Measurements from ENCODE around the gene GNG13.

GNG13 gene

DNA sequence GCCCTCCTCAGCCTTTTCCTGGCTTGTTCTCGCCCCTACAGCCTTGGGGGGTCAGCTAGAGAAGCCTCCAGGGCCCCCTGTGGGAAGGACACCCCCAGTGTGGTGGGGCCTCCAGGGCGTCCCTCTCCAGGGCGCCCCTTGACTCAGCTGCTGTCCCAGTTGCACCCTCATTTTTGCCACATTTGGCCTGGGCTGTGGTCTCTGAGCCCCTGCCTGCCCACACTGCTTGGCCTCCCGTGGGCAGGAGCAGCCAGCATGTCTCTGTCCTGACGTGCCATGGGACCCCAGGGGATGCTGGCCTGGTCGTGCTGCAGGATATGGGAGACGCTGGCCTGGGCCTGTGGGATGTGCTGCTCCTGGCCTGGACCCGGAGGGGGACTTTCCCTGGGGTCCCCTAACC, 7.1 kb downstream of the GNG13 start:
- FAIRE-seq: no peak

- FAIRE-seq: no peak
These were observed 8.1 kb downstream of the GNG13 start for GRCh38 chr16:792221-792995.

DNA sequence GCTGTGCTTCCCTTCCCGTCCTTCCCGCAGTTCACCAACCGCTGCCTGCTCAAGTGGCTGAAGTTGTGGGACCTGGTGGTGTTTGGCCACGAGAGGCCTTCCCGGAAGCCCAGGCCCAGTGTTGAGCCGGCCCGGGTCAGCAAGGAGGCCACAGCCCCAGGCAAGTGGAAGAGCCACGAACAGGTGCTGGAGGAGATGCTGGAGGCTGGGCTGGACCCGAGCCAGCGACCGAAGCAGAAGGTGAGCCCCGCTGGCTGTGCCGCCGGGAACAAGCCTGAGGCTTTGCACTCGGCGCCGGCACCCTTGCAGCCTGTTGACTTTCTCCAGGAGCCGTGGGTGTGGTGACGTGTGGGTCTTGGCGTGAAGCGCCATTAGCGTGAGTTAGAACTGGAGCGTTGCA, 9.4 kb downstream of the GNG13 start:
- no peak for FAIRE-seq

DNA sequence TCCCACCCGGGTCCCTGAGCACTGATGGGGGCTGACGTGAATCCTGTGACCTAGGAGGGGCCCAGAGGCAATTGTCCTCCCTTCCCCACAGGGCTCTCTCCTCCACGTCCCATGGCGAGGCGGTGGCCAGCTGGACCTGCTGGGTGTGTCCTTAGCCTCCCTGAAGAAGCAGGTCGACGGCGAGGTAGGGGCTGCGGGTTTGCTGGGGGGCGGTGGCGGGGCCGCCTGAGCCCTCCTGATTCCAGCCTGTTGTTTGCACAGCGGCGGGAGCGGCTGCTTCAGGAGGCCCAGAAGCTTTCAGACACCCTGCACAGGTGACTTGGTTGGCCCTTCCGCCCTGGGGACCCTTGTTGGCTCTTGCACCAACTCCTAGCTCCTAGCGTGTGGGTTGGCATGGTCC, 10.4 kb downstream of the GNG13 start:
- FAIRE-seq: no peak

- no peak for FAIRE-seq
These were observed 11.2 kb downstream of the GNG13 start for GRCh38 chr16:789191-789850.

- FAIRE-seq: no peak
These were observed 12.0 kb downstream of the GNG13 start, which contains the start of gene CHTF18 for GRCh38 chr16:788399-789126. TSS of gene CHTF18 (plus strand) at chr16:788620. CDS start at chr16:788685, 65 bp downstream.

DNA sequence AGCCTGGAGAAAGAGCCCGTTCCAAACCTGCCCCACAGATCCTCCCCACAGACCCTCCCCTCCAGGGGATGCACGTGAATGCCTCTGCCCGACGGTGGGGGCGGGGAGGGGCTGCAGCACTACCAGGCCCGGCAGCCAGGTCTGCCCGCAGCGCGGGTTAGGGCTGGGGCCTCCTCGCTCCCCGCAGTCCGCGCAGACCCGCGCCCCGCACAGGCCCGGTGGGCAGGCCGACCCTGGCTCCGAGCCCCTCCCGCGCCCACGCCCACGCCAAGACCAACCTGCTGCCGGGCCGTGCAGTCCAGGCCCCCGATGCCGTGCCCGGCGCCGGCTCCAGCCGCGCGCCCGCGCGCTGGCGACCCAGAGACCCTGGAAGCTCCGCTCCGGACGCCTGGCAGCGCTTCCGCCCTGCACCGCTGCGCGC, 12.5 kb downstream of the GNG13 start, which contains the start of gene RPUSD1:
Gene RPUSD1 (minus strand): TSS at position 404 of the 421 bp plus-strand sequence. CDS start 644 bp downstream, outside the sequence.
- no peak for FAIRE-seq

DNA sequence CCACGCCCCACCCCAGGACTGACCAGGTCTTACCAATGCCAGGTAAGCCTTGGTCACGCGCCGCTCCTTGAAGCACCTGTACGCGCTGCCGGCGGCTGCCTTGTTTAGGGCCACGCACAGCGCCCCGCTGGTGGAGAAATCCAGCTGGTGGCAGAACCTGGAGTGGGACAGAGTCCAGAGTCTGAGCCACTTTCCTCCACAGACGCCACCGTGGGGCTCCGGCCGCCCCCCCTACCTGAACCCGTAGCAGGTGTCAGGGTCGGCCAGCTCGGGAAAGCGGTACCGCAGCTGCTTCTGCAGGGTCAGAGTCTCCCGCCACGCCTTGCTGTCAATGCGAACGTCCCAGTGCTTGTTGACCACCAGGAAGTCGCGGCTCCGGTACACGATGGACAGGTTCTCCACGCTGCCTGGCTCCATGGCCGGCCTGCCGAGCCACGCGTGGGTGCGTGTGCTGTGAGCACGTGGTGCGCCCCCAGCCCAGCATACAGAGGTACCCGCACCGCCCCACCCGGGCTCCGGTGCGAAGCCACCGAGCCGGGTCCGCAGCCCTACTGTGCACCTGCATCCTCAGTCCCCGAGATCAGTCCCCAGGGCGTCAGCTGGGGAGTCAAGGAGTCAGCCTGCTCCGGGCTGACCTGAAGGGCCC, 13.1 kb downstream of the GNG13 start:
- no peak for FAIRE-seq

DNA sequence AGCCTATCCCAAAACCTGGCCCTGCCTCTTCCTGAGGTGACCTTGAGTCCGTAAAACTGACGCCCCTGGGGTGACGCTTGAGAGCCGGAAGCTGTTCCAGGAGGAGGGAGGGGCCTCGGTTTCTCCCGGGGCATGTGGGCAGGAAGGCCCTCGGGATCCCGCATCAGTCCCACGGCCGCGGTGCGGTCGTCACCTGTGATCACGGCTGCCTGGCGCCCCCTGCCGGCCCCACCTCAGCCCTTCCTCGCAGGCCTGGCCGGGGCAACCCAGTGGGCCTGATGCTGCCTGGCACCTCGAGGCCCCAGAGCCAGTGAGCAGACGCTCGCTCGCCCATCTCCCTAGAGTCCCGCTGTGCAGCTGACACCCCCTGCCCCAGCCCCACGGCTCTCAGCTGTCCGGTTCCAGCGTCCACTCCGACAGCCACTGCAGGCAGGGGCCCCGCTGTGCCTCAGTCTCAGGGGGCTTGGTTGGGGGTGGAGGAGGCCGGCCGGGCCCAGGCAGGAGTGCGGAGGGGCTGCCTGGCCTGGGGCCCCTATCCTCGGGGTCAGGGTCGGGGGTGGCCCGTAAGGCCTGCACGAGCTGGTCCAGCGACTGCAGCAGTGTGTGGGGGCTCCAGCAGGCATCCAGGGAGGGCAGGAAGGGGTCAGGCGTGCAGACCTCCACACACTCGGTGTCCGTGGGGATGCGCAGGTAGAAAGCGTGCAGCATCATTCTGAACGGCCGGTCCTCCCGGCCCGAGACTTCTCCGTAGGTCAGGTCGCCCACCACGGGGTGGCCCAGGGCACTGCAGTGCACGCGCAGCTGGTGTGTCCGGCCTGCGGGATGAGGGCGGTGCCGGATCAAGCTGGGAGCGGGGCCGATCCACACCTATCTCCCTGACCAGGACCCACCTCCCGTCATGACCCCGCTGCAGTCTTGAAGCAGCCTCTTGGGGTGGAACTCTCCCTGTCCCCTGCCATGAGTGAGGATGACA, 14.7 kb downstream of the GNG13 start:
- no peak for FAIRE-seq

DNA sequence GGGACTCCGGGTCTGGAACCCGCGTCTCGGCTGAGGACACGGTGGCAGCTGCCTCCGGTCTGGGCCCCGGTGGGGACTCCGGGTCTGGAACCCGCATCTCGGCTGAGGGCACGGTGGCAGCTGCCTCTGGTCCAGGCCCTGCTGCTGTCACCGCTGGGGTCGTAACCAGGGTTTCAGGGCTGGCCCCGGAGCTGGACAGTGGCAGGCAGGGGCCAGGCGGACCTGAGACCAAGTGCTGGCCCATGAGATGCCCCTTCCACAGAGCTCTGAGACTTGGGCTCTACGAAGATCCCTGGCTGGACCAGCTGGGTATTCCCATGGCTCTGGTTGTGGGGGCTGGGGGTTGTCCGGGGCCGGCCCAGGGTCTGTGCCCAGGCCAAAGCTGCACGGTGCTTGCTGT, 16.1 kb downstream of the GNG13 start:
- no peak for FAIRE-seq

DNA sequence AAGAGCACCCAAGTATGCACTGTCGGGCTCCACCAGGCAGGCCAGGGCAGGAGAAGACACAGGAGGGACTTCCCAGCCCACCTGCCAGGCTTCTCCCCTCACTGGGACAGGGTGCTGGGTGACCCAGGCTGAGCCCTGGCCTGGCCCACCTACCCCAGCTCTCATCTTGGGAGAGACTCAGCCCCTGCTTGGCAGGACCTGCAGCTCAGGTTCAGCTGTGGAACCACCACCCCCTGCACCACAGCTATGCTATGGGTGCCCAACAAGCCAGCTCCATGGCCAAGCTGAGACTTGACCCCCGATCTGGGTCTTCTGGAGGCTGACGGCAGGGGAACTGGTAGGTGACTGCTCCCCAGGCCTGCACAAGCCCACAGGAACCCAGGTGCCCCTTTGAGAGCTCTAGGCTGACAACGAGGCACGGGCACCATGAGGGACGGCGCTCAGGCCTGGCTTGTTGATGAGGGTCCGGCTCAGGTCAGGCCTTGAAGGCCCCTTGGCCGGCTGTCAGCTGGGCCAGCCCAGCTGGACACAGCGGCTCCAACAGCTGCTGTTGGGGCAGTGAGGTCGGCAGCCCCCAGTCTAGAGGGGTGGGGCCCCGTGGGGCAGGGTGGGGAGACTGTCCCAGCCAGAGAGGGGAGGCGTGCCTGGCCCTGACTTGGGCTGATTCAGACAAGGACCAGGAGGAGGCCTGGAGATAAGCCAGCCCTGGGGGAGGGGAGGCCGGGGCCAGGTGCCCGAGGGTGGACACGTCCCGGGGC, 17.0 kb downstream of the GNG13 start:
- FAIRE-seq: no peak

- FAIRE-seq: no peak
These were observed 17.6 kb downstream of the GNG13 start for GRCh38 chr16:782766-783403.

DNA sequence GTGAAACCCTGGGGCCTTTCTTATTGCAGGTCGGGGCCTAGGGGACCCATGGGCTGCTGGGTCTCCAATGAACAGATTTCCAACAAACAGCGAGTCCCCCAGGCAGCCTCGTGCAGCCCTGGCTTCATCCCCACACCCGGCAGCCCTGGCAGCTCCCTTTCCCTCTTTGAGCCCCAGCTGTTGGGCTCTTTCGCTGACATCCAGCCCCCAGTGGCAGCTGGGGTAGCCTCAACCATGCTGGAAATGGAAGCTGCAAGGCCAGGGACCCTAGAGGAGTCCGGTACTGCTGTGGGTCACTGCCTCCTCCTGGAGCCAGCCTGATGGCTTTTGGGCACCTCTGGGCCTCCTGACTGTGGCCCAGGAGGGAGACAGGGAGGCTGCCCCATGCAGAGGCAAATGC, 18.3 kb downstream of the GNG13 start:
- no peak for FAIRE-seq

GRCh38 chr16:781346-782010, 19.1 kb downstream of the GNG13 start:
- no peak for FAIRE-seq

DNA sequence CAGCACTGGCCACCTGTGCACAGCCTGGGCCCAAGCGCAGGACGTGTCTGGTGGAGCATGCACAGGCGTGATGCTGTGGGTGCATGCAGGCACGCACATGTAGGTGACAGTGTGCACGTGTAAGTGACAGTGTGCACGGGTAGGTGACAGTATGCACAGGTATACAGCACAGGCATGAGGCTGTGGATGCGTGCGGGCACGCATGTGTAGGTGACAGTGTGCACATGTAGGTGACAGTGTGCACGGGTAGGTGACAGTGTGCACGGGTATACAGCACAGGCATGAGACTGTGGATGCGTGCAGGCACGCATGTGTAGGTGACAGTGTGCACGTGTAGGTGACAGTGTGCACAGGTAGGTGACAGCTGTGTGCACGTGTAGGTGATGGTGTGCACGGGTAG, 20.2 kb downstream of the GNG13 start:
- no peak for FAIRE-seq

DNA sequence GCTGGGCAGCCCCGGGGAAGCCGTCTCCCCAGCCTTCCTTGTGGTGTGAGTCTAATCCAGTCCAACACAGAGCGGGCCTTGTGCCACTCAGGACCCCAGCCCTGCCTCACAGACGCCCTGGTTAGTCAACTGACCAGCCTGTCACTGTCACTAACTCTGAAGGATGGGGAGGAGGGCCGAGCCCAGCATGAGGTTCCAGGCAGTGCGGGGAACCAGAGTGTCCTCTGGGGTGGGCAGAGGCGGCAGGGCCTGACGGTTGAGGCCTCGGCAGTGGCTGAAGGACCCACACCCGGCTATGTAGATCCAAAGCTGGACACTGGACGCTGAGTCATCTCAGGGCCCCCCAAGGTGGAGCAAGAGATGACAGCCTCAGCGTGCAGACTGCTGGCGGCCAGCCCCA, 21.0 kb downstream of the GNG13 start:
- no peak for FAIRE-seq

DNA sequence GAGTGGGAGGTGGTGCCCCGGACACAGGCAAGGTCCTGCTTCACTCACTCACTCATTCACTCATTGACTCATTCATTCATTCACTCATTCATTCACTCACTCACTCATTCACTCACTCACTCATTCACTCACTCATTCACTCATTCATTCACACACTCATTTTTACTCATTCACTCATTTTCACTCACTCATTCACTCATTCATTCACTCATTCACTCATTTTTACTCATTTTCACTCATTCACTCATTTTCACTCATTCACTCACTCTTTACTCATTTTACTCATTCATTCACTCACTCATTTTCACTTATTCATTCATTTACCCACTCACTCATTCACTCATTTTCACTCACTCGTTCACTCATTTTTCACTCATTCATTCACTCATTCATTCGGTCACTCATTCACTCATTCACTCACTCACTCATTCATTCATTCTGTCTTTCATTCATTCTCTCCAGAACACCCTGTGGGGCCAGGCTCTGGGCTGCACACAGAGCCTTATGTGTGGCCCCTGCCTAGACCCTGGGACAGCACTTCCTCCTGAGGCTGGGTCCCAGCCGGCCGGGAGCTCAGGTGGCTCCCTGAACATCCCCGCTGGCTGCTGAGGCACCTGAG, 21.5 kb downstream of the GNG13 start:
- FAIRE-seq: no peak

DNA sequence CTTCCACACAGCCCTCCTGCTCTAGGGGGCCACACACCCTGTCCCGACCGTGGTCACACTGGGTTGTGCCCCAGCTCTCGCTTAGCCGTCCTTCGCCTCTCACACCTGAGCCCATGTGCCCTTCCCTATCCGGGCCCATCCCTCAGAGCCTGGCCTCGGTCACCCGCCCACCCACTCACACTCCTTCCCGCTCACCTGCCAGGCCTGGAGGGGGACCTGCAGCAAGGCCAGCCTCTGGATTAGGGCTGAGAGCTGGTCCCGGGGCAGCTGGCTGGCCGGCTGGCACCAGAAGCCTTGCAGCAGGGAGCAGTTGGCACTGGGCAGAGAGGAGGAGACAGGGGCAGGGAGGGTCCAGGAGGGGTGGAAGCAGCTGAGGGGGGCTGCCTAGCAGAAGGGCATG, 22.1 kb downstream of the GNG13 start:
- FAIRE-seq: no peak

- FAIRE-seq: no peak
These were observed 22.7 kb downstream of the GNG13 start for GRCh38 chr16:777826-778225.

- no peak for FAIRE-seq
These were observed 23.7 kb downstream of the GNG13 start for GRCh38 chr16:776824-777223.
